GM23338 (cell line): ENCODE measurements around the gene BSND. TPM values are rescaled to one million over a fixed set of nuclear protein-coding genes. Genes with fewer than 3 reads are reported as not detected.

Experiments used
- ATAC-seq: fragments of 200-7000 bp; cut with Tn5 transposase; 3 replicates; pipeline ENCODE4 v1.9.1; 2020
- DNase-seq: peaks from one replicate; pipeline ENCODE4 v3.0.0-alpha.2; 2015; ENCODE audit warnings: low spot score
- H2AFZ ChIP-seq: fragments of 200-600 bp; sonication (generic); 2 replicates; pipeline ENCODE4 v1.8.0; 2016; ENCODE audit warnings: antibody characterized with exemption, mild to moderate bottlenecking, moderate library complexity
- H3F3A ChIP-seq: fragments of 200-600 bp; sonication (generic); replicated peaks from 2 replicates; pipeline ENCODE4 v1.8.0; 2017; ENCODE audit warnings: antibody characterized with exemption, mixed run types, low read depth
- H3K27ac ChIP-seq: fragments of 200-600 bp; sonication (generic); 2 replicates; pipeline ENCODE4 v1.6.1; 2016; ENCODE audit warnings: low read depth
- H3K27me3 ChIP-seq: fragments of 200-600 bp; sonication (generic); 2 replicates; pipeline ENCODE4 v1.8.0; 2016; ENCODE audit warnings: mild to moderate bottlenecking, mixed run types, moderate library complexity; ENCODE audit not compliant: insufficient read depth
- H3K36me3 ChIP-seq: fragments of 200-600 bp; sonication (generic); 2 replicates; pipeline ENCODE4 v1.8.0; 2016; ENCODE audit warnings: mild to moderate bottlenecking; ENCODE audit not compliant: insufficient read depth
- H3K4me1 ChIP-seq: fragments of 200-600 bp; sonication (generic); 2 replicates; pipeline ENCODE4 v1.8.0; 2016; ENCODE audit warnings: mild to moderate bottlenecking, moderate library complexity; ENCODE audit not compliant: insufficient read depth
- H3K4me2 ChIP-seq: fragments of 200-600 bp; sonication (generic); 2 replicates; pipeline ENCODE4 v1.7.1; 2017; ENCODE audit warnings: mixed run types
- H3K4me3 ChIP-seq: fragments of 200-600 bp; sonication (generic); 2 replicates; pipeline ENCODE4 v1.6.1; 2016; ENCODE audit warnings: mixed run types
- H3K79me2 ChIP-seq: fragments of 200-600 bp; sonication (generic); replicated peaks from 2 replicates; pipeline ENCODE4 v1.8.0; 2017; ENCODE audit warnings: mild to moderate bottlenecking; ENCODE audit not compliant: insufficient read depth
- H3K9me2 ChIP-seq: fragments of 200-600 bp; sonication (generic); 2 replicates; pipeline ENCODE4 v1.8.0; 2017; ENCODE audit not compliant: insufficient read depth
- H4K20me1 ChIP-seq: fragments of 200-600 bp; sonication (generic); replicated peaks from 2 replicates; pipeline ENCODE4 v1.8.0; 2017; ENCODE audit warnings: mild to moderate bottlenecking; ENCODE audit not compliant: insufficient read depth
- H3K27ac Mint-ChIP-seq: 2 replicates; pipeline ENCODE4 v1.8.0; 2020; ENCODE audit warnings: inconsistent platforms, mild to moderate bottlenecking, moderate library complexity, mixed read lengths
- H3K27me3 Mint-ChIP-seq: 3 replicates; pipeline ENCODE4 v1.8.0; 2022; ENCODE audit warnings: low read depth, mild to moderate bottlenecking, moderate library complexity, mixed read lengths, inconsistent platforms; ENCODE audit not compliant: insufficient read depth, poor library complexity
- H3K36me3 Mint-ChIP-seq: 3 replicates; pipeline ENCODE4 v1.8.0; 2021; ENCODE audit warnings: low read depth, mild to moderate bottlenecking, inconsistent platforms, moderate library complexity, mixed read lengths
- H3K4me1 Mint-ChIP-seq: 3 replicates; pipeline ENCODE4 v1.8.0; 2020; ENCODE audit warnings: mild to moderate bottlenecking, inconsistent platforms, mixed read lengths
- H3K4me3 Mint-ChIP-seq: 3 replicates; pipeline ENCODE4 v1.8.0; 2021; ENCODE audit warnings: moderate library complexity, mild to moderate bottlenecking, inconsistent platforms, mixed read lengths
- H3K9me3 Mint-ChIP-seq: 3 replicates; pipeline ENCODE4 v1.8.0; 2020; ENCODE audit warnings: moderate library complexity, mild to moderate bottlenecking, inconsistent platforms, mixed read lengths
- CREB1 ChIP-seq: fragments of 250-450 bp; sonication (Bioruptor Pico); IDR thresholded peaks from 2 replicates; pipeline ENCODE4 v1.5.0; 2020; ENCODE audit warnings: low read depth, mild to moderate bottlenecking, moderate library complexity
- EZH2 ChIP-seq: fragments of 200-600 bp; sonication (generic); IDR thresholded peaks from one replicate; pipeline ENCODE4 v1.8.0; 2017; ENCODE audit warnings: antibody characterized with exemption, mild to moderate bottlenecking, low read depth; ENCODE audit not compliant: unreplicated experiment
- NANOG ChIP-seq: IDR thresholded peaks from 2 replicates; pipeline ENCODE4 v1.6.1; 2016; ENCODE audit warnings: antibody characterized with exemption, borderline replicate concordance
- POLR2AphosphoS5 ChIP-seq: IDR thresholded peaks from 2 replicates; pipeline ENCODE4 v1.6.1; 2016; ENCODE audit warnings: antibody characterized with exemption, low read depth
- ZNF462 ChIP-seq: fragments of 250-450 bp; sonication (Bioruptor Pico); IDR thresholded peaks from 2 replicates; pipeline ENCODE4 v1.5.0; 2020; ENCODE audit warnings: mild to moderate bottlenecking, moderate library complexity
- polyA plus RNA-seq: library from polyadenylated mRNA; unstranded; fragments of >200 nt; fragmentation: Nextera tagmentation; extraction: Ambion mirVana; gene quantifications from 2 replicates; pipeline ENCODE4 v1.2.1, GENCODE V29; 2016
- total RNA-seq: library from RNA; depleted of rRNA; stranded (reverse); fragments of >200 nt; shearing (Covaris generic); gene quantifications from 2 replicates; pipeline ENCODE4 v1.2.3, GENCODE V29; 2014
- TF ChIP-seq, protein P1 (sequence below): IDR thresholded peaks from 2 replicates; pipeline ENCODE4 v1.6.1; 2016; ENCODE audit warnings: antibody characterized with exemption

The BSND gene
- total and polyA plus RNA-seq, 2 experiments from 2014 or later: 0.55 to 1.4 TPM

GRCh38 chr1:54981466-54981865 is 17.3 kb upstream of the BSND start:
- no peaks in the 10 kb centered on the region for H3K36me3 ChIP-seq
- Mint-ChIP-seq H3K36me3 (no peaks in the 10 kb centered on the region), H3K4me1 (peaks cover 27% of the 10 kb centered on the region), H3K27ac (no peak overlapping the region), H3K9me3 (no peaks in the 10 kb centered on the region), H3K4me3 (peak overlapping the region; percentile 69; the same call in 2 of the 3 replicates), H3K27me3 (peaks cover 22% of the 10 kb centered on the region)
- TF ChIP-seq NANOG: no peak
- TF ChIP-seq ZNF462 (CRISPR knock-in tag): no peak
- TF ChIP-seq CREB1: no peak
- TF ChIP-seq POLR2AphosphoS5: no peak
- H3F3A ChIP-seq: no peaks in the 10 kb centered on the region
- DNase-seq (no peak), ATAC-seq (no peak)
- H2AFZ ChIP-seq: no peak overlapping the region
- H3K27ac ChIP-seq: no peak overlapping the region
- no peaks in the 10 kb centered on the region for H3K9me2 ChIP-seq
- no peak overlapping the region; the same call in 1 of the 2 replicates for H3K4me3 ChIP-seq
- H3K79me2 ChIP-seq: no peaks in the 10 kb centered on the region
- peaks cover 29% of the 10 kb centered on the region for H3K27me3 ChIP-seq
- no peaks in the 10 kb centered on the region for H4K20me1 ChIP-seq
- H3K4me2 ChIP-seq: peak overlapping the region; percentile 83; the same call in 1 of the 2 replicates
- peaks cover 27% of the 10 kb centered on the region for H3K4me1 ChIP-seq

- no peak overlapping the region for H3K4me2 ChIP-seq
- H3K4me1 ChIP-seq: peaks cover 21% of the 10 kb centered on the region
- peaks cover 22% of the 10 kb centered on the region for H3K27me3 Mint-ChIP-seq
- H3K79me2 ChIP-seq: no peaks in the 10 kb centered on the region
- peaks cover 26% of the 10 kb centered on the region for H3K4me1 Mint-ChIP-seq
- H3K27me3 ChIP-seq: peaks cover 29% of the 10 kb centered on the region
- no peaks in the 10 kb centered on the region for H3K9me2 ChIP-seq
- DNase-seq (no peak), ATAC-seq (no peak)
- no peak overlapping the region for H2AFZ ChIP-seq
- no peaks in the 10 kb centered on the region for H3K9me3 Mint-ChIP-seq
- H3K36me3 ChIP-seq: no peaks in the 10 kb centered on the region
- H4K20me1 ChIP-seq: no peaks in the 10 kb centered on the region
- H3F3A ChIP-seq: no peaks in the 10 kb centered on the region
- H3K4me3 ChIP-seq: no peak overlapping the region
- H3K27ac ChIP-seq: no peak overlapping the region
- no peaks in the 10 kb centered on the region for H3K36me3 Mint-ChIP-seq
- no peak overlapping the region for H3K4me3 Mint-ChIP-seq
- H3K27ac Mint-ChIP-seq: no peak overlapping the region
- TF ChIP-seq, protein P1, sequence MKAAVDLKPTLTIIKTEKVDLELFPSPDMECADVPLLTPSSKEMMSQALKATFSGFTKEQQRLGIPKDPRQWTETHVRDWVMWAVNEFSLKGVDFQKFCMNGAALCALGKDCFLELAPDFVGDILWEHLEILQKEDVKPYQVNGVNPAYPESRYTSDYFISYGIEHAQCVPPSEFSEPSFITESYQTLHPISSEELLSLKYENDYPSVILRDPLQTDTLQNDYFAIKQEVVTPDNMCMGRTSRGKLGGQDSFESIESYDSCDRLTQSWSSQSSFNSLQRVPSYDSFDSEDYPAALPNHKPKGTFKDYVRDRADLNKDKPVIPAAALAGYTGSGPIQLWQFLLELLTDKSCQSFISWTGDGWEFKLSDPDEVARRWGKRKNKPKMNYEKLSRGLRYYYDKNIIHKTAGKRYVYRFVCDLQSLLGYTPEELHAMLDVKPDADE: no peak
- no peak for TF ChIP-seq EZH2
- TF ChIP-seq POLR2AphosphoS5: no peak
These were observed 16.0 kb upstream of the BSND start for GRCh38 chr1:54982739-54983138.
